GM21381 (cell line): ENCODE measurements around the gene ARL8A.
"Not testable (repeated sequence)": the region's sequence is repeated elsewhere in the genome, so short reads cannot be mapped to it uniquely, and the experiment has no call there.

Source experiments
- ATAC-seq: cut with Tn5 transposase; IDR thresholded peaks from one replicate; pipeline ENCODE4 v1.9.1; 2021; ENCODE audit warnings: mild to moderate bottlenecking, moderate library complexity; ENCODE audit not compliant: unreplicated experiment

Gene ARL8A

GRCh38 chr1:202176949-202177927 is 32.7 kb upstream of the ARL8A start:
- no peak for ATAC-seq

- ATAC-seq: no peak
These were observed 29.5 kb upstream of the ARL8A start for GRCh38 chr1:202173993-202174392.

- no peak for ATAC-seq
These were observed 27.4 kb upstream of the ARL8A start for GRCh38 chr1:202172015-202172355.

GRCh38 chr1:202171292-202172014 is 26.9 kb upstream of the ARL8A start:
- no peak for ATAC-seq

- ATAC-seq: no peak
These were observed 26.2 kb upstream of the ARL8A start for GRCh38 chr1:202170726-202171125.

GRCh38 chr1:202168861-202169260 is 24.3 kb upstream of the ARL8A start:
- ATAC-seq: no peak

- ATAC-seq: no peak
These were observed 23.3 kb upstream of the ARL8A start for GRCh38 chr1:202167708-202168415.

- not testable (repeated sequence) for ATAC-seq
These were observed 22.5 kb upstream of the ARL8A start for GRCh38 chr1:202167054-202167453.

- no peak for ATAC-seq
These were observed 21.7 kb upstream of the ARL8A start for GRCh38 chr1:202165942-202166843.

- no peak for ATAC-seq
These were observed 20.9 kb upstream of the ARL8A start for GRCh38 chr1:202165267-202165941.

- peak; percentile 37 for ATAC-seq
These were observed 19.9 kb upstream of the ARL8A start for GRCh38 chr1:202164271-202165037.

- no peak for ATAC-seq
These were observed 19.0 kb upstream of the ARL8A start for GRCh38 chr1:202163281-202164270.

- no peak for ATAC-seq
These were observed 18.1 kb upstream of the ARL8A start for GRCh38 chr1:202162418-202163280.

GRCh38 chr1:202162047-202162417 is 17.5 kb upstream of the ARL8A start:
- ATAC-seq: no peak

GRCh38 chr1:202161151-202162046 is 16.9 kb upstream of the ARL8A start:
- no peak for ATAC-seq

GRCh38 chr1:202160377-202160940 is 15.9 kb upstream of the ARL8A start, which contains the start of gene PTPN7:
Gene PTPN7 (minus strand): TSS chr1:202160602. CDS start chr1:202159402, 1,200 bp downstream.
- peak; percentile 42 for ATAC-seq
